Measurements from ENCODE around the gene GRAMD1B. TPM values are rescaled to one million over a fixed set of nuclear protein-coding genes. Genes with fewer than 3 reads are reported as not detected.
"Not testable (repeated sequence)": the region's sequence is repeated elsewhere in the genome, so short reads cannot be mapped to it uniquely, and the experiment has no call there.

Gene GRAMD1B
- total RNA-seq, 1 experiment from 2014 or later, result 4.2 TPM

GRCh38 chr11:123624974-123625373 lies 194.9 kb downstream of the GRAMD1B start:
- DNase-seq (ENCODE audit: low read depth), result no peak
- in situ Hi-C loops (cut with HindIII; ENCODE audit: low pct_unique_long_range_greater_than_20kb, low sequenced_read_pairs), result no loop called here

GRCh38 chr11:123628936-123629683 lies 199.0 kb downstream of the GRAMD1B start:
- in situ Hi-C loops (cut with HindIII; ENCODE audit: low pct_unique_long_range_greater_than_20kb, low sequenced_read_pairs), result no loop called here
- no peak for DNase-seq (ENCODE audit: low read depth)

- no peak for DNase-seq (ENCODE audit: low read depth)
- in situ Hi-C loops (cut with HindIII; ENCODE audit: low pct_unique_long_range_greater_than_20kb, low sequenced_read_pairs), result no loop called here
Observed at GRCh38 chr11:123630126-123630608, 200.1 kb downstream of the GRAMD1B start.

GRCh38 chr11:123640029-123640428 lies 210.0 kb downstream of the GRAMD1B start:
- in situ Hi-C loops (cut with HindIII; ENCODE audit: low pct_unique_long_range_greater_than_20kb, low sequenced_read_pairs), result no loop called here
- no peak for DNase-seq (ENCODE audit: low read depth)

GRCh38 chr11:123640677-123641494 lies 210.8 kb downstream of the GRAMD1B start:
- peak; percentile 10 for DNase-seq (ENCODE audit: low read depth)
- in situ Hi-C loops (cut with HindIII; ENCODE audit: low pct_unique_long_range_greater_than_20kb, low sequenced_read_pairs), result no loop called here

- no peak for DNase-seq (ENCODE audit: low read depth)
- in situ Hi-C loops (cut with HindIII; ENCODE audit: low pct_unique_long_range_greater_than_20kb, low sequenced_read_pairs), result no loop called here
Observed at GRCh38 chr11:123641495-123641840, 211.4 kb downstream of the GRAMD1B start.

GRCh38 chr11:123642435-123642834 lies 212.4 kb downstream of the GRAMD1B start:
- in situ Hi-C loops (cut with HindIII; ENCODE audit: low pct_unique_long_range_greater_than_20kb, low sequenced_read_pairs), result no loop called here
- DNase-seq (ENCODE audit: low read depth), result no peak

- DNase-seq (ENCODE audit: low read depth), result no peak
- in situ Hi-C loops (cut with HindIII; ENCODE audit: low pct_unique_long_range_greater_than_20kb, low sequenced_read_pairs), result no loop called here
Observed at GRCh38 chr11:123645286-123645975, 215.4 kb downstream of the GRAMD1B start.

- in situ Hi-C loops (cut with HindIII; ENCODE audit: low pct_unique_long_range_greater_than_20kb, low sequenced_read_pairs), result no loop called here
- DNase-seq (ENCODE audit: low read depth), result no peak
Observed at GRCh38 chr11:123650901-123651300, 220.8 kb downstream of the GRAMD1B start.

- in situ Hi-C loops (cut with HindIII; ENCODE audit: low pct_unique_long_range_greater_than_20kb, low sequenced_read_pairs), result no loop called here
- no peak for DNase-seq (ENCODE audit: low read depth)
Observed at GRCh38 chr11:123652599-123652998, 222.5 kb downstream of the GRAMD1B start.

GRCh38 chr11:123653483-123653826 lies 223.4 kb downstream of the GRAMD1B start:
- in situ Hi-C loops (cut with HindIII; ENCODE audit: low pct_unique_long_range_greater_than_20kb, low sequenced_read_pairs), result no loop called here
- DNase-seq (ENCODE audit: low read depth), result no peak

- peak; percentile 50 for DNase-seq (ENCODE audit: low read depth)
- in situ Hi-C loops (cut with HindIII; ENCODE audit: low pct_unique_long_range_greater_than_20kb, low sequenced_read_pairs), result no loop called here
Observed at GRCh38 chr11:123653827-123654565, 223.9 kb downstream of the GRAMD1B start.

- in situ Hi-C loops (cut with HindIII; ENCODE audit: low pct_unique_long_range_greater_than_20kb, low sequenced_read_pairs), result no loop called here
- DNase-seq (ENCODE audit: low read depth), result peak; percentile 64
Observed at GRCh38 chr11:123654566-123655081, 224.6 kb downstream of the GRAMD1B start, which contains the start of gene SCN3B. SCN3B (minus strand) TSS chr11:123654624; CDS start chr11:123653801, 823 bp downstream.

- DNase-seq (ENCODE audit: low read depth), result no peak
- in situ Hi-C loops (cut with HindIII; ENCODE audit: low pct_unique_long_range_greater_than_20kb, low sequenced_read_pairs), result no loop called here
Observed at GRCh38 chr11:123659311-123659710, 229.2 kb downstream of the GRAMD1B start.

- in situ Hi-C loops (cut with HindIII; ENCODE audit: low pct_unique_long_range_greater_than_20kb, low sequenced_read_pairs); DNase-seq (ENCODE audit: low read depth): not testable (repeated sequence)
Observed at GRCh38 chr11:123659965-123660364, 229.9 kb downstream of the GRAMD1B start.

GRCh38 chr11:123665306-123665705 lies 235.2 kb downstream of the GRAMD1B start:
- in situ Hi-C loops (cut with HindIII; ENCODE audit: low pct_unique_long_range_greater_than_20kb, low sequenced_read_pairs), result no loop called here
- DNase-seq (ENCODE audit: low read depth), result no peak

- in situ Hi-C loops (cut with HindIII; ENCODE audit: low pct_unique_long_range_greater_than_20kb, low sequenced_read_pairs), result no loop called here
- DNase-seq (ENCODE audit: low read depth), result no peak
Observed at GRCh38 chr11:123670081-123670480, 240.0 kb downstream of the GRAMD1B start.

GRCh38 chr11:123671534-123671933 lies 241.5 kb downstream of the GRAMD1B start:
- no peak for DNase-seq (ENCODE audit: low read depth)
- in situ Hi-C loops (cut with HindIII; ENCODE audit: low pct_unique_long_range_greater_than_20kb, low sequenced_read_pairs), result no loop called here

Measured in Caki2 (cell line).